GM19397 (cell line): Measurements from ENCODE around the gene ACTG1.
"Not testable (repeated sequence)": the region's sequence is repeated elsewhere in the genome, so short reads cannot be mapped to it uniquely, and the experiment has no call there.

ENCODE experiments used
- ATAC-seq: cut with Tn5 transposase; IDR thresholded peaks from one replicate; pipeline ENCODE4 v1.9.1; 2021; ENCODE audit warnings: mild to moderate bottlenecking, moderate library complexity; ENCODE audit not compliant: unreplicated experiment

The ACTG1 gene

GRCh38 chr17:81533339-81534141 is 20.9 kb upstream of the ACTG1 start:
- ATAC-seq, result no peak

GRCh38 chr17:81532490-81533287 is 20.1 kb upstream of the ACTG1 start:
- no peak for ATAC-seq

- ATAC-seq, result not testable (repeated sequence)
These were observed 19.4 kb upstream of the ACTG1 start for GRCh38 chr17:81531998-81532404.

DNA sequence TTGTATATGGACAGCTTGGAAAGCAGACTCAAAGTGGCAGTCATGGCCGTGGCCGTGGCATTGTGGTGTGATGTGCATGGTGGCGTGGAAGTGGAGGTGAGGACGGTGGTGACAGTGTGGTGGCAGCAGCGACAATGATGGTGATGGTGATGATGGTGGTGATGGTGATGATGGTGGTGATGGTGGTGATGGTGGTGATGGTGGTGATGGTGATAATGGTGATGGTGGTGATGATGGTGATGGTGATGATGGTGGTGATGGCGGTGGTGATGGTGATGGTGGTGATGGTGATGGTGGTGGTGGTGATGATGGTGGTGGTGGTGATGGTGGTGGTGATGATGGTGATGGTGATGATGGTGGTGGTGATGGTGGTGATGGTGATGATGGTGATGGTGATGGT is 18.4 kb upstream of the ACTG1 start:
- not testable (repeated sequence) for ATAC-seq

DNA sequence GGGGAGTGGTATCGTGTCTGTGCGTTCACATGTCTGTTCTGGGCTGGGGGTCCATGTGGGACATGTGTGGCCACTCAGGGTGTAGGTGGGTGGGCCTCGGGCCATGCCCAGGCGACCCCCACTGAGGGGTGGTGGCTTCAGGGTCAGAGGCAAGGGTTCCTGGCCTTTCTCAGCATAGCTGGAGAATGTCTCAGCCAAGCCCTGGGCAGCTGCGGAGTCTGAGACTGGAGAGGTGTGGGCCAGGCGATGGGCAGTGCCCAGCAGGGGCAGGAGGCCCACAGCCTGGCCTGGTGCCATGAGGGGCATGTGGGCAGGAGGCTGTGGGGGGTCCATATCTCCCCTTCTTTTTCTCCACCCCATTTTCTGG is 16.8 kb upstream of the ACTG1 start:
- no peak for ATAC-seq

GRCh38 chr17:81528651-81529436 is 16.2 kb upstream of the ACTG1 start:
- no peak for ATAC-seq

DNA sequence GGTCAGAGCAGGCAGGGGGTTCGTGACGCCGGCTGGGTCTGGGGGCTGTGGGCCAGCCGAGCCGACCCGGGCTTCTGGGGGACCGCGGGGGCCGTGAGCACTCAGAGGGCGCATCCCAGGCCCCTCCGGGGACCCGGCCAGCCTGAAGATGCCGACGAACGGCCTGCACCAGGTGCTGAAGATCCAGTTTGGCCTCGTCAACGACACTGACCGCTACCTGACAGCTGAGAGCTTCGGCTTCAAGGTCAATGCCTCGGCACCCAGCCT is 15.7 kb upstream of the ACTG1 start:
- no peak for ATAC-seq

DNA sequence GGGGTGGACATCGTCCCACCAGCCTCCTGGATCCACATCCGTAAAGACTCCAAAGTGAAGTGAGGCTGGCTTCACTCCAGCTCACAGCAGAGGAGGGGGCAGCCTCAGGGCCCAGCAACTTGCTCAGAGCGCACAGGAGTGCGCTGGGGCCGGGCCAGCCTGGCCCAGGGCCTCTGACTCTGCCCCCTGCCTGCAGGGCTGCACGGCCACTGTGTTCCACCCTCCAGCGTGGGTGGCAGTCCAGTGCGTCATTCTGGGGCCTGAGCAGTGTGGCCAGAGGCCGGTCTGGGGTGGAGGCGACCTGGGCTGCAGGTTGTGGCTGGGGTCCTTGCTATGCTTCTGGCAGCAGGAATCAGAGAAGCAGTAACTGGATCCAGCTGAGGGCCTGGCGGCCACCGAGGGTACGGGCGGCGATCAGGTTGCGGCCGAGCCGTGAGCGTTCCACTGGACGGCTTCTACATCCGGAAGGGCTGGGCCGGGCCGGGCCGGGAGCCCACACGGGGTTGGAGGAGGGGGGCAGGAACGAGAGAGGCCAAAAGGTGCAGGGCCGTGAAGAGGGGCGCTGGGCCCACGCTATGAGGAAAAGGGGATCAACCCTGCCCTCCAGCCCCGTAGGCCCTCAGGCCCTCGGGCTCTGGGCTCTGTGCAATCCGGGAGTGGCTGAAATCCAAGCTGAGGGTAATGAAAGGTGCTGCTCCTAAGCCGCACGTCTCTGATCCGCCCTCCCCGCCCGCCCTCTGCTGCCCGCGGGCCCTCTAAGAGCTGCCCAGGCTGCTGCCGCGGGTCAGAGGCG is 15.2 kb upstream of the ACTG1 start, which contains the start of gene FSCN2:
Gene FSCN2 (plus strand): TSS at position 787 of the 793 bp plus-strand sequence. CDS start 155 bp downstream, outside the sequence.
- no peak for ATAC-seq

DNA sequence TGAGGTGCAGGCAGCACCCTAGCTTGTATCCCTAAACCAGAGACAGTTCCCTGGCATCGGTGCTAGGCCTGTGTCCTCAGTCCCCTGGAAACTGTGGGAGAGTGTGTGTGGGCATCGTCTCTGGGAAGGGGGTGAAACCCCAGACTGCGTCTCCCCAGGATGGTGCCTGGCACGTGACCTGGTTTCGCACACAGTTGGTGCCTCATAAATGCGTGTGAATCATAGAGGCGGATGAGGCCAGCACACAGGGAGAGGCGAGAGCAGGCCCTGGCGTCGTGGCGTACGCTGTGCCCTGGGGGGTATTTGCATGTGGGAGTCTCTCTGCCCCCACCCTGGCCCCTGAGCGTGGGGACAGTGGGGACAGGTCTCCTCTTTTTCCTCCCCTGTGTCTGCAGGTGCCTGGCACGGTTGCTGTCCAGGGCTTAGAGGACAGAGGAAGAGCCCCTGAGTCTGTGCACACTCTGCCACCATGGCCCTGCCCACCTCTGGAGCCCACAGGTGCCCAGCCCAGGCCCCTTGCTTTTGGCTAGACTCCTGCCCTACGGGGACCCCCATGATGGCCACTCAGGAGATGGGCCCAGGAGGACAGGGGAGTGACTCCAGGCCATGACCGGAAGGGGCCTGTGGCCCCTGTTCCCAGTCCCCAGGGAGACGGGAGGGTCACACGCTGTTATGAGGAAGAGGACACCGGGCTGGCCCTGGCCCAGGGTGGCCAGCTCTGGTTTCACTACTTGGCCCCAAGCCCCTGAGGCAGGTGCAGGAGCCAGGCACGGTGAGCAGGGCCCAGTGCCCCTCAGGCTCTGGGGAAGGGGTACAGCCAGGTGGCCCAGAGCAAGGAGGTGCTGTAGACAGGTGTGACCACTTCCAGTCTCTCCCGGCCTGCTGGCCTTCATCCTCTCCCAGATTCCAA is 14.3 kb upstream of the ACTG1 start:
- ATAC-seq, result no peak

- no peak for ATAC-seq
These were observed 12.2 kb upstream of the ACTG1 start for GRCh38 chr17:81524865-81525159.

DNA sequence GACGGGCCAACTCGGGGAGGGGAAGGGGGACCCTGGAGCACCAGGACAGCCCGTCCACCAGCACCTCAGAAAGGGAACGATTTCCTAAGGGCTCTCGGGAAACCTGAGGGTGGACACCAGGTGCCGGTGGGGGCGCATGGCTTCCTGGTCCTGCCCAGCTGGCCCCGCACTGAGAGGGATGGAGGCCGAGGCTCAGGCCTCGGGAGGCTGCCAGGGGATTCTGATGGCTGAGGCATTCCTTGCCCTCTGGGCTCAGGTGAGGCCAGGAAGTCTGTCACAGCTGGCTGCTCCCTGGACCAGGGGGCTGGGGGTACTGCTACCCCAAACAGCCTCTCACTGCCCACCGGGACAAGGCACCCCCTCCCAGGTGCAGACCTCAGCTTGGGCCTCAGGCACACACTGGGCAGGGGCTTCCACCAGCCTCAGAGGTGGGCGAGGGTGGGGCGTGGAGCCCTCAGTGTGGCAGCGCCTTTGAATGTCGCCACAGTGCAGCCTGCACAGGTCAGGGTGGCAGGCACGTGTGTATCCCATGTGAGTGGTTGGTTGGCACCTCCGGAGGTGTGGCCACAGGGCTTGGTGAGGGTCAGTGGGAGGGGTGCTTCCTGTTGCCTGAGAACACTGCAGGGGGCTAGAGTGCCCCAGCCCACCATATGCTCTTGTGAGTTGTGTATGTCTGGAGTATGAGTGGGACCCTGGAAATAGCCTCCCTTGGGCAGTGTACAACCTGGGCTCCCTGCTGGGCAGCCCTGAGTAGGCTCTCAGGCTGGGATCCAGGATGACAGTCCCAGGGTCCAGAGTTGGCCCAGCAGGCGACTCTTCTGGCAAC is 11.7 kb upstream of the ACTG1 start:
- no peak for ATAC-seq

- ATAC-seq, result no peak
These were observed 10.9 kb upstream of the ACTG1 start for GRCh38 chr17:81523402-81524038.

DNA sequence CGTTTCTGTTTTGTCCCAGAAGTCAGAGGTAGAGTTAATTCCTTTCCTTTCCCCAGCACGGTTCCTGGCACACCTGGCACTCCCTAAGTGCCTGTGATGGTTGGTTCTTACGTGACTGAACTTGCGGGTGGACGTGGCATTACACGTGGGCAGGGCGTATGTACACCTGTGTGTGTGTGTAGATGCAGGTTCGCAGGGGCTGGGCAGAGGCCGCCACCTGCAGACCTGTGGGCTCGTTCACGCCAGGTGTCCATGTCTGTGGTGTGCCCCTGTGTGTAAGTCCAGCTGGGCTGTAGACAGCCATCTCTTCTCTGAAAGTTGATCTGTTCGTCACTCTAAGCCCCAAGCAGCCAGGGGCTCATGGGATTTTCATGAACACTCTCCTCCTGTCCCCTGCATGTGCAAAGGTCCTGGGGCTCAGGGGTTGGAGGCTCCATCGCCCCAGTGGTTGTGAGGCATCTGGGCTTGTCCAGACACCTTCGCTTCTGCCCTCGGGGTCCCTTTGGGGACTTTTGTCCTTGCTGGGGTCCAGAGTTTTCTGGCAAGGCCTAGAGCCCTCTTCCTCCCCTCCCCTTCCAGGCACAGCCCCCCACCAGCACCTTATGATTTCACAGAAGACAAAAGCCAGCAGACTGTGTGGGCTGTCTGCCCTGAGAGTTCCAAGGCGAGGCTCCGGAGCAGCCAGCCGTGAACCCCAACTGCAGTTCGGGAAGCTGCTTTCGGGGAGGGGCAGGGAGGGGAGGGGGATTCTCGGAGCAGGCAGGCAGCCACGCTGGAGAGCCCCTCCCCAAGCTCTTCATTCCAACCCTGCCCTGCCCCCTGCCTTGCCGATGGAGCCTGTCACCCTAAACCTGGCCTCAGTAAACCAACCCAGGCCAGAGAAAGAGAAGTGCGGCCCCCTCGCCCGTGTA is 10.1 kb upstream of the ACTG1 start:
- ATAC-seq, result no peak

DNA sequence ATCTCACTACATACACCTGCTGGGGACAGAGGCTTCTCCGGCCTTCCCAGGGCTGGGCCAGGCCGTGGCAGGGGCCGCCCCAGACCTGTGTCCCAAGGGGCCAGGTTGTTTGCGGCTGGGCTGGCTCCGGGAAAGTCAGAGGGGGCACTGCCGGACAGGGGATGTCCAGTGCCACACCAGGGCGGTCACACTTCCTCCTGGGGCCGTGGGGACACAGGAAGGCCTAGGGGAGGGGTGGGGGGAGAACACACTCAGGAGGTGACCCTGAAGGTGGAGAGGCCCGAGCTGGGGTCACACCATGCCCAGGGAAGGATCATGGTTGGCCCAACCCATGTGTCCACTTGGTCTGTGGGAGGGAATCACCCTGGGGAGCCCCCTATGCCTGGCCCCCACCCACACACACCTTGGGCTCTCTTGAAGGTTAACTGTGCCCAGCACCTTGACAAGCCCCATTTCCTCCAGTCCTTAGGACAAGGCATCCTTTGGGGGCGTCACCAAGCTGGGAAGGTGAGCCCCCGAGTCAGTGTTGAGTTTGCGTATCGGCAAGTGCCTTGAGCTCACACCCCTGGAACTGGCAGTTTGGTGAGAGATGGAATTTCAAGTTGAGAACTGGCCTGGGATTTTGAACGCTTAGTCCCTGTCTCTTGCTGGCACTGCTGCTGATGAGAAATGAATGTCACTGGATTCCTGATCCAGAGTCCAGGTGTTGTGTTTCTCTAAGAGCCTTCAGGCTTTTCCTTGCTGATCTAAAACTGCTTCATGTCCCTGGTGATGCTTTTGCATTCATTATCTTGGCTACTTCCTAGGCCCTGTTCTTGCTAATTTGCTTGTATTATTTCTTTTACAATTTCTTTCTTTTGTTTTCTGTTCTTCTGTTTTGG is 7.7 kb upstream of the ACTG1 start:
- ATAC-seq, result no peak

DNA sequence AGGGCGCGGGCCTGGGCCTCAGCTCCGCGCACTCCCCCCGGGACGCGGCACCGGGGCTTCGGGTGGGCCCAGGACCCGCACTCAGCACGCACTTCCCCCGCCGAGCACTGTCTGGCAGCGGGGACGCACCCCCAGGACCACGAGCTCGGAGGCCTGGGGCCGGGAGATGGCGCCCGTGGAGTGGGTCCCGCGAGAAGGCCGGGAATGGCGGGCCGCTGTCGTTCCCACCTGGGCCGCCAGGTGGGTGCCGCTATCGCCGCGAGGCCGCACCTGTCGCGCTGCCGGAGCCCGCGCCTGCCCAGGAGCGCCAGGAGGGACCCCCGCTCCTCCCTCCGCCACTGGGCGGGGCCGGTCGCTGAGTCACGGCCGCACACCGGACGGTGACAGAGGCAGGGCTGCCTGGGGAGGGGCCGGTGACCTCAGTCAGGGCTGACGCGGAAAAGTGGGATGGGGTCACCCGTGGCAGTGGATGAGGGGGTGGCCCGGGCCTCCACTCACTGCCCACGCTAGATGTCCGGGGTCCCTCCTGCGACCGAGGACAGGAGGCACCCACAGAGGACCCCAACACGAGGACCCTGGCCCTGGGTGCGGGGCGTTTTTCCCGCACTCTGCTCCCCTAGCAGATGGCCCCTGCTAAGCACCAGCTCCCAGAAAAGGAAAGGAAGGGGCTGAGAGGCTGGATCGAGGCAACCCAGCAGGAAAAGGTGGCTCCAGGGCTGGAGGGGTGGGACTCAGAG is 6.9 kb upstream of the ACTG1 start:
- no peak for ATAC-seq

DNA sequence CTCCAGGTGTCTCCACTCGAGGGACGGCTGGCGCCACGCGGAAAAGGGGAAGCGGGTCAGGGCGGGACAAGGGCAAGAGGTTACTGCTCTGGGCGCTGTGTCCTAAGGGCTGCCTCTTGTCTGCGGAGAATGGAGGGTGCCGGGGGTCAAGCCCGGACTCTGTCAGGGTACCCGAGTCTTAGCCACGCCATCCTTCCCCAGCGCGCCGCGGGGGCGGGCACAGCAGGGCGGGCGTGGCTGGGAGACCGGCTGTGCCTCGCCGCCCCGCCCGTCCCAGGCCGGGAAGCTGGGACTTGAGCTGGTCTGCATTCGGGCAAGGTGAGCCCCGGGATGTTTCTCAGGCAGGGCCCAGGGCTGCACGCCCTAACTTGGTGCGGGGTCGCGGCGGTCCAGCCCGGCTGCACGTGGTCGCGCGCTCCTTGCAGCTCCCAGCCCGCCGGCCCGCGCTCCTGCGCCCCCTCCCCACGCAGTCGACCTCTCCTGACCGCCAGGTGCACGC is 6.2 kb upstream of the ACTG1 start:
- no peak for ATAC-seq
